GM18873 (cell line): ENCODE measurements around the gene RBM38.

Source experiments
- ATAC-seq: cut with Tn5 transposase; IDR thresholded peaks from one replicate; pipeline ENCODE4 v1.9.1; 2021; ENCODE audit warnings: mild to moderate bottlenecking, moderate library complexity, moderate number of reproducible peaks; ENCODE audit not compliant: unreplicated experiment, low FRiP score

RBM38 gene

DNA sequence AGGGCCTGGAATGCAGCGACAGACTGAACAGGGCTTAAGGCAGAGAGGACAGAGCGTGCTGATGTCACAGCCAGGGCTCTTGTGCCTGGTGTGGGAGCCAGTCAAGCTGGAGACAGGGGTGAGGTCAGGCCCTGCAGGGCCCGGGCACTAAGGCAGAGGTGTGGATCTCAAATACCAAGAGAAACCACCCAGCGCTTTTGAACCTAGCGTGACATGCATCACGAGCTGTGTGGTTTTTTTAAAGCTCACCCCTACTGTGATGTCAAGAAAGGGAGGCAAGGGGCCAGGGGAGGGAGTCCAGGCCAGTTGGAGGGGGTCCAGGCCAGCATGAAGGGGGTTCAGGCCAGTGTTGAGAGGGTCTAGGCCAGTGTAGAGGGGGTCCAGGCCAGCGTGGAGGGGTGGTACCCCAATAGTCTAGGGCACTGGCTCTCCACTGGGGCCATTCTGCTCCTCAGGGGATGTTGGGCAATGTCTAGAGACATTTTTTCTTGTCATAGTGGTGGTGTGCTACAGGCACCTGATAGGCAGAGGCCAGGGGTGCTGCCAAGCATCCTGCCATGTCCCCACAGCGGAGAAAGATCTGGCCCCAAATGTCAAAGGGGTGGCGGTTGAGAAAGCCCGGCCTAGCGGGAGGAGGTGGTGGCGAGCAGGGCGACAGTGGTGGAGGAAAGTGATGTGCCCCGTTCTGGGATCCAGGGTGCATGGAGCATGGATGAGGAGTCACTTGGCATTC is 42.6 kb downstream of the RBM38 start:
- ATAC-seq = no peak

DNA sequence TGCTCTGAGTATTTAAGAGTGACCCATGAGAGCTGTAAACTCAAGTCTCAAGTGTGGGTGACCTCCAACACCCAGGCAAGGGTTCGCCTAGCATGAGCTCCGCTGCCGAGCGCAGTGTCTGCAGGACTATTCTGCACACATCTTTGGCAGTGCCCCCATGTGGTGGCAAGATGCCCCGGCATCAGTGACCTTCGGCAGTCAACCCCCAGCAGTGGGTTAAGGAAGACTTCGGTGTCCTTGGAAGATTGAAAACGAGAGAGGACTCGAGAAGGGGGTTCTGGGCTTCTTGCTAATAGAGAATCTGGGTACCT is 43.1 kb downstream of the RBM38 start:
- no peak for ATAC-seq

DNA sequence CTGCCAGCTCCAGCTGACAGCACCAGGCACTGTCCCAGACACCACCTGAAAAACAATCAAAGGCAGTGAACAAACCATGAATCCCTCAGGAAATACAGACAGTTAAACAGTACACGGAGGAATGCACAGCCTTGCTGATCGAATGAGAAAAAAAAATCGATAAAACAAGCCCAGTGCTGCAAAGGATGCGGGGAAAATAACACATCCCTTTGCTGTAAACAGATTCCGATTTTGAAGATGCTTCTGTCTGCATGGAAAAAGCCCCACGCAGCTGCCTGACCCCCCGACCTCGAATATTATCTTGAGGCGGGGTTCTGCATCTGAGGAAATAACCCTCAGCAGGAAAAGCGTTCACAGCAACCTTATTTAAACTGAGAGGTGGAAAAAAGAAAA is 43.9 kb downstream of the RBM38 start:
- ATAC-seq = no peak

DNA sequence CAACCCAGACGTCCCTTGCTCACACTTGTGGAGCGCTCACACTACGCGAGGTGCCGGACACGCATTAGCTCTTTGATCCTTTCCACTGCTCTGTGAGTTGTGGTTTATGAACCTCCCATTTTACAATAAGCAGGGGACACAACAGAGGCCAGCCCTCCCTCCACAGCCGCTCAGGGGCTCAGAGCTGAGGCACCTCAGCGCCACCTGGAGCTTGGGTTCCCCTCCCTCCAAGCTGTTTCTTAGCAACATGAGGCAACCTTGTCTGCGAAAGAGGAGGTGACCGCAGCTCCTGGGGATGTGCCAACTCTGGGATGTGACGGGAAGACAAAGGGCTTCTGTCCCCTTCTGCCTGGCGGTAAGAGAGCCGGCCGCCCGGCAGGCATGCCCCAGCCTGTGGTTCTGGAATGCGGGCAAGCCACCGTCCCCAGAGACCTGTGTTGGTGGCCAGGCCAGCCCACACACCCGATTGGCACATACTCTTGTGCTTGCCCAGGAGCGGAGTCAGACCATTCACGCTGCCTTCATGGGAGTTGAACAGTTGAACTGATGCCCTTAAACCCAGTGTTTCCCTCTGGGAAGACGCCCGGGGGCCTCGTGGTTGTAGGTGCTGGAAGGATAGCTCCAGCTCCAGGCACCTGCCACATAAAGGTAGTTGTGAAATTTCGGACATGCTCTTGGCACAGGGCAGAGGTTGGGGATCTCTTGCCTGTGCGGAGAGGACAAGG is 44.5 kb downstream of the RBM38 start:
- ATAC-seq = no peak

DNA sequence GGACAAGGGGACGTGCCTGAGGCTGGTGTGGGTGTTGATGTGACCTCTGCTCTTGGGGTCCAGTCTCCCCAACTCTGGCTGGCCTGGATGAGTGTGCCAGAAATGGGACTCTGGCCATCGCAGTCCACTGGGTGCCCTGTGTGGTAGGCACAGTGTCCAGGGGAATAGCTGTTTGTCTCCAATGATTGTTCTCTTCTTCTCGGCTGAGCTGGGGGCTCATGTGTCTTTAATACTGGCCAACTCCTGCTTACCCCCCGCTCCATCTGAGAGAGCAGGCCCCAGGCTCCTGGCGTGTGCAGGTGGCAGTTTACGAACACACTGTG is 45.0 kb downstream of the RBM38 start:
- ATAC-seq = no peak

DNA sequence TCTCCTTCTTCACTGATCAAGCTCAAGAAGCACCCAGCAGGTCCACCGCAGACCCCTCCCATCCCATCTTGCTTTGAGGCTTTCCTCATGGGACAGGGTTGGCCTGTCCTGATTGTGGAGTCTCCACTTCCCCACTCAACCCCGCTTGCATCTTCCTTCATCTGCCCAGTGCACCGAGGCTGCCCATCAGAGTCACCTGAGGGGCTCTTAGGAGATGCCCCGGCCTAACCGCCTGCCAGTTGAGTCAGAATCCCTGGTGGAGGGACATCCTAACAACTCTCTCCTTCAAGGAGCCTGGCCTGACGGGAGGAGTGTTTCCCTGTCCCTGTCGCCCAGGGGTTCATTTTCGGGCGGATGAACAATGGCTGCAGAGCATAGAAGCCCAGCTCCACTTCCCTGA is 46.1 kb downstream of the RBM38 start:
- no peak for ATAC-seq

GRCh38 chr20:57437672-57438330 is 46.6 kb downstream of the RBM38 start:
- ATAC-seq = no peak

DNA sequence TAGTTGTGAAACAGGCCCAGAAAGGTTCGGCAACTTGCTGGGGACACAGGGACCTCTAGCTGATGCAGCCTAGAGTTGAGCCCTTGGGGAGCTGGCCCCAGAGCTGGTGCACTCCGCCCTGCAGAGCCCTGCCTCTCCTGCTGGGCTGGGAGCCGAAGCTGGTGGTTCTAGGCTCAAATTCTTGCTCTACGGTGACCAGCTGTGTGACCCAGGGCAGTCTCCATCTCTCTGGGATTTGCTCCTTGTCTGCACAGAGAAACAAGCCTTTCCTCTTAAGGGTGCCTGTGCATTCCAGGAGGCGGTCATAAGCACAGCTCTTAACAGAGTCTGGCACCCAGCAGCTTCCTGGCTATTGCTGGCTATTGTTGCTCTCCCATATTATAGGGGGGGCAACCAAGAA is 47.4 kb downstream of the RBM38 start:
- no peak for ATAC-seq

DNA sequence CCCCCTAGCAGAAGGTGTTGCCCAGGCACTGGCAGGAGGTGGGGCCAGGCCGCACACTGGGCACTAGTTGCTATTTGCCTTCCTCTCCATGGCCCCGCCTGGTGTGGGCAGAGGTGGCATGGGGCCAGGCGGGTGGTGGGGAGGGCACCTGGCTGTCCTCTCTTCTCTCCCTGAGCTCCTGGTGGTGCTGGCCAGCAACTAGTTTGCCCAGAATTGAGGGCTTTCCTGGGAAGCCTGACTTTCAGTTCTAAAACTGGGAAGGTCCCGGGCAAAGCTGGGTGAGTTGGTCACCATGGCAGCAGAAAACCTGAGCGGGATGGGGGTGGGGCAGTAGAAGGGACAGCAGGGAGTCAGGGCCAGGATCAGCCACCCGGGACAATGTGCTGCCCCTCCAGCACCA is 48.2 kb downstream of the RBM38 start:
- no peak for ATAC-seq

- no peak for ATAC-seq
Observed at GRCh38 chr20:57439993-57440392, 48.8 kb downstream of the RBM38 start.

DNA sequence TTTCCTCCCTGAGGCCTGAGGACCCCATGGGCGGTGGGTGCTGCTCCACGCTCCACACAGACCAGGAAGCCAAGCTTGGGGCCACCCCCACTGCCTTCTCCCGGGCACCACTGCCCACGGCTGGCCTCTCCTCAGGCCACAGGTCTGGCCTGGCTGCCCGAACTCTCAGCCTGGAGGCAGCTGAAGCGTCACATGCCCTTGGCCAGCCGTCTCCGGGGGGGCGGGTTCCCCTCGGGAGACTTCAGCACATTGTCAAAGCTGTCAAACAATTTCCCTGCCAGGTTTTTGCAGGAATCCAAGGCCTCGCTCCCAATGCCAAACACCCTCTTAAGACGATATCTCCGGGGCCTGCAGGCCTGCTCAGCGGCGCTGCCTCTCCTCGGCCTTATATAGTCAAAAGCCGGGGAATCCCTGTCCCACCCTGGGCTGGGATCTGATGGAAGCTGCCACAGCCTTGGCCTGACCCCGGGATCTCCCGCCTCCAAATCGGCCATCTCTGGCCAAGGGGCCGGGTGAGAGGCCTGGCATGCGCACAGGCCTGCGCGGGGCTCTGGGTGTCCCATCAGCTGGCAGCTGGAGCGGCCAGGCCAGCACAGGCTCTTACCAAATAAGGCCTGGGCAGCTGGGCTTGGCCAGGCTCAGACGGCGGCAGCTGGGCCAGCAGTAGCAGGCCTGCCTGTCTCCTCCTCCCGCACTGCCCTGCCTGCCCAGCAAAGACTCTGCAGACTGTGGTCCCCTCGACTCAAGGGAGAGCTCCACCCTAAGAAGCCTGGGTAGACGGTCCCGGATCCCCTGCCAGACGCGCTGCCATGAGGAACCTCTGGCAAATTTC is 49.7 kb downstream of the RBM38 start:
- ATAC-seq = no peak

- ATAC-seq = no peak
Observed at GRCh38 chr20:57441510-57442154, 50.4 kb downstream of the RBM38 start.

DNA sequence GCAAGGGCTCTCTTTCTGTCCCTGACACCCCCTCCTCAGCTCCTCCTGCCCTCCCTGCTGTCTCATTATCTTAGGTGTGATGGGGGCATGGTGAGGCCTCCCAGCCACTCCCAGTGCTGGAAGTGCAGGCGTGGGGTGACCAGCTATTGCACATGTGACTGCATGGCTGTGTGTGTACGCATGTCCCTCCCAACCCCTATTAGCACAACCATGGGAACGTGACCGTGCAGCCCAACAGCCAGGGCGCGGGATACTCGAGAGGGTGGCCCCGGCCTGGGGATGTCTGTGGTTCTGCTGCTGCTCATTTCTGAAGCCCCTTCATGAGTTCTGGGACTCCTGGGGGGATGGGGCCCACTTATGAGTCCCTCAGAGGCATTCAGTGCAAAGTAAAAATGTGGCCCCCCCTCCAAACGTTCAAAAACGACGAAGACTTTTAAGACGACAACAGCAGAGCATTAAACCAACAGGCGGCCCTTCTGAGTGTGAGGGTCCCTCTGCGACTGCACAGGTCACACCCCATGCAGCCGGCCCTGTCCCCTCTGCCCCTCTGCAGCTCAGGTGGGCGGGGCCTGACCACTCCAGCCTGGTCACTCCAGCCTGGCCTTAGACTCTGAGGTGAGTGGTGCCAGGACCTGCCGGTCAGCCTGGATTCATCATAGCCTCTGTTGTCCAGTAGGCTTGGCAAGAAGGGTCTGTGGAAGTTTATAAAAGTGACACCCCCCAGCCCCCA is 51.1 kb downstream of the RBM38 start:
- no peak for ATAC-seq

DNA sequence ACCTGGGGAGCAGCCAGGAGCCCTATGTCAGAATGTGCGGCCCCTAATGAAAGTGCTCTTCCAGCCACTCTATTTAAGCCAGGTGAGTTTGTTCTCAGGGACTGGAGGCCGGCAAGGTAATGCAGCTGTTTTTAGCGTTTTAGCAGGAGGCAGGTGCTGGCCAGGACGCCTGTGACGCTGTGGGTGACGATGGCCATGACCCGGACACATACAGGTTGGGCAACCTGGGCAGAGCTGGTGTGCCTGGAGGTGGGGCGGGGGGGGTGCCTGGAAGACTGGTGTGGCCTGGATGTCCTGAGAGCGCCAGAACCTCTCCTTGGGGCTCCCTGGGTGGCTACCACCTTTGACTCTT is 51.7 kb downstream of the RBM38 start:
- no peak for ATAC-seq

DNA sequence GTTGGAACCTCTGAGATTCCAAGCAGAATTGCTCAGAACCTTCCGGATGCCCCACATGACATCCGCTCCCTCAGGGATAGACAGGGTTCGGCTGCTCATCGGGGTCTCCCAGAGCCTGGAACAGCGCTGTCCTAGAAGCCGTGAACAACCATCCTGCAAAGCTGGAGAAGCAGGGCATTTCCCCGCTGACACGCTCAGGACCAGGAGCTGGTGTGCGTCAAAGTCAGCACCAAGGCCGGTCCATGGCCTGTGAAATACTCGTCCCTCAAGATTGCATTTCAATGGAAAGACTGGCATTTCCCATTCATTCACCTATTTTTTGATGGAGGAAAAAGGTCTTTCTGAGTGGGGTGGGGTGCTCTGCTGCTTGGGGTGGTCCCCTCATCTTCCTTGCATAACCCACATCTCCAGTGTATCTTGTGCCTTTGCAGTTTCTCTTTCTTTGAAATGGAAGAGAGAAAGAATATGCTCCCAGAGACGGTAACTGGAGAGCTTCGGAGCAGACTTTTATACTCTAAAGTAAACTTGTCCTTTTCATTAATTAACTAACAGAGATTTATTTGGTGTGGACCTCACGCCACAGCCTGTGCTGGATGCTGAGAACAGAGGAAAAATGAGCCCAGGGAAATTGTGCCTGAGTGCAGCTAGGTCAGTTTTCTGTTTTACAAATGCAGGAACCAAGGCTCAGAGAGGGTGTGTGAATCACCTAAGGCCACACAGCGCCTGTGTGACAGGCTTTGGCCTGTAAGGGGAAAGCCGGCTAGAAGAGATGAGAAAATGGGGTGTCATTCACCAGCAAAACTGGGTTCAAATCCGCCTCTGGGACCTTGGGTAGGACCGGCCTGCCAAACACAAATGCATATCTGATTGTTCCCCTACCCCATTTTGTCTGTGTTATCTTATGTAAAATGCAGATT is 52.4 kb downstream of the RBM38 start:
- no peak for ATAC-seq

- ATAC-seq = no peak
Observed at GRCh38 chr20:57444394-57445048, 53.3 kb downstream of the RBM38 start.

DNA sequence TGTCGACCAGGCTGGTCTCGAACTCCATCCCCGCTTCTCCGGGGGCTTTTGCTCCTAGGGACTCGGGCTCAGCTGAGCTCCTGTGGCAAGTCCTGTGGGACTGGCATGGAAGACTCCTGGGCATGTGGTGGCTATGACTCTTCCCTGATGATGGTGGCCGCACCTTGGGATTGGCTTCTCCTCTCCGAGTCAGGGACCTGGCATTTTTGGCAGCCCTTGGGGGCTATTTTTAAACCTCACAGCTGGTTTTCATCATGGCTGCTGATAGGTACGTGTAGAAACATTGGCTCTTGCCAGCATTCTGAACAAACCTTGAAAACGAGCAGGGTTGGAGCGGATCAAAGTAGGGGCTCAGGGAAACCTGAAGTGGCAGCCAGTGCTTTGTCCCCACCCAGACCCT is 54.1 kb downstream of the RBM38 start:
- no peak for ATAC-seq

- no peak for ATAC-seq
Observed at GRCh38 chr20:57445774-57446173, 54.6 kb downstream of the RBM38 start.
